ENCODE measurements around the gene ANXA5.

Gene ANXA5

GRCh38 chr4:121679267-121679666, 17.5 kb downstream of the ANXA5 start:
- Histone ChIP-seq H3K9ac (ENCODE audit: low read length) (no peak overlapping the region), H3K27me3 (replicated peaks; ENCODE audit: insufficient read depth, low read length) (no peaks in the 10 kb centered on the region), H3K27ac (ENCODE audit: low read length) (no peak overlapping the region), H3K4me2 (ENCODE audit: low read depth, low read length) (no peak overlapping the region), H3K9me2 (replicated peaks; ENCODE audit: insufficient read depth, low read length) (no peaks in the 10 kb centered on the region), H3K4me3 (ENCODE audit: low read length) (no peak overlapping the region), H3F3A (ENCODE audit: insufficient read depth, low read length) (no peaks in the 10 kb centered on the region), H3K79me2 (ENCODE audit: low read length) (no peaks in the 10 kb centered on the region), H3K9me3 (replicated peaks; ENCODE audit: insufficient read depth, low read length) (no peaks in the 10 kb centered on the region), H2AFZ (ENCODE audit: low read length) (no peak overlapping the region), H3K36me3 (replicated peaks; ENCODE audit: insufficient read depth, low read length) (peaks cover 3% of the 10 kb centered on the region), H3K4me1 (ENCODE audit: low read length) (no peaks in the 10 kb centered on the region), H4K20me1 (ENCODE audit: insufficient read depth, low read length) (no peaks in the 10 kb centered on the region; the same call in 1 of the 2 replicates)
- DNase-seq: no peak
- TF ChIP-seq EZH2phosphoT487 (IDR thresholded peaks at IDR 0.05; ENCODE audit: low read length): no peak
- no peak for TF ChIP-seq CTCF (IDR thresholded peaks at IDR 0.05; ENCODE audit: low read length)
- TF ChIP-seq EZH2 (optimal IDR thresholded peaks at IDR 0.05; ENCODE audit: low read depth, low read length): no peak

GRCh38 chr4:121677524-121677923, 19.3 kb downstream of the ANXA5 start:
- Histone ChIP-seq H3K4me3 (ENCODE audit: low read length) (no peak overlapping the region), H3K9me2 (replicated peaks; ENCODE audit: insufficient read depth, low read length) (no peaks in the 10 kb centered on the region), H3K4me2 (ENCODE audit: low read depth, low read length) (no peak overlapping the region), H3K27ac (ENCODE audit: low read length) (no peak overlapping the region), H3F3A (ENCODE audit: insufficient read depth, low read length) (no peaks in the 10 kb centered on the region), H3K79me2 (ENCODE audit: low read length) (no peaks in the 10 kb centered on the region), H3K4me1 (ENCODE audit: low read length) (no peaks in the 10 kb centered on the region), H3K9ac (ENCODE audit: low read length) (no peak overlapping the region), H3K27me3 (replicated peaks; ENCODE audit: insufficient read depth, low read length) (no peaks in the 10 kb centered on the region), H2AFZ (ENCODE audit: low read length) (no peak overlapping the region), H3K9me3 (replicated peaks; ENCODE audit: insufficient read depth, low read length) (no peaks in the 10 kb centered on the region), H3K36me3 (replicated peaks; ENCODE audit: insufficient read depth, low read length) (peaks cover 6% of the 10 kb centered on the region), H4K20me1 (ENCODE audit: insufficient read depth, low read length) (no peaks in the 10 kb centered on the region; the same call in 1 of the 2 replicates)
- TF ChIP-seq EZH2phosphoT487 (IDR thresholded peaks at IDR 0.05; ENCODE audit: low read length) (no peak), CTCF (IDR thresholded peaks at IDR 0.05; ENCODE audit: low read length) (no peak), EZH2 (optimal IDR thresholded peaks at IDR 0.05; ENCODE audit: low read depth, low read length) (no peak)
- DNase-seq: no peak

GRCh38 chr4:121676345-121677075, 20.3 kb downstream of the ANXA5 start:
- peaks cover 7% of the 10 kb centered on the region for H3K36me3 ChIP-seq (replicated peaks; ENCODE audit: insufficient read depth, low read length)
- no peak overlapping the region for H3K27ac ChIP-seq (ENCODE audit: low read length)
- no peak overlapping the region for H3K9ac ChIP-seq (ENCODE audit: low read length)
- H3K27me3 ChIP-seq (replicated peaks; ENCODE audit: insufficient read depth, low read length): no peaks in the 10 kb centered on the region
- H3K4me1 ChIP-seq (ENCODE audit: low read length): no peaks in the 10 kb centered on the region
- no peaks in the 10 kb centered on the region for H3F3A ChIP-seq (ENCODE audit: insufficient read depth, low read length)
- no peaks in the 10 kb centered on the region for H3K79me2 ChIP-seq (ENCODE audit: low read length)
- H3K4me2 ChIP-seq (ENCODE audit: low read depth, low read length): no peak overlapping the region
- H3K9me2 ChIP-seq (replicated peaks; ENCODE audit: insufficient read depth, low read length): no peaks in the 10 kb centered on the region
- TF ChIP-seq CTCF (IDR thresholded peaks at IDR 0.05; ENCODE audit: low read length) (no peak), EZH2 (optimal IDR thresholded peaks at IDR 0.05; ENCODE audit: low read depth, low read length) (no peak), EZH2phosphoT487 (IDR thresholded peaks at IDR 0.05; ENCODE audit: low read length) (no peak)
- no peak for DNase-seq
- no peak overlapping the region for H3K4me3 ChIP-seq (ENCODE audit: low read length)
- no peak overlapping the region for H2AFZ ChIP-seq (ENCODE audit: low read length)
- no peaks in the 10 kb centered on the region for H3K9me3 ChIP-seq (replicated peaks; ENCODE audit: insufficient read depth, low read length)
- H4K20me1 ChIP-seq (ENCODE audit: insufficient read depth, low read length): no peaks in the 10 kb centered on the region; the same call in 1 of the 2 replicates

Data from MM.1S (cell line).